ENCODE measurements around the gene SMIM32. TPM values are rescaled to one million over a fixed set of nuclear protein-coding genes. Genes with fewer than 3 reads are reported as not detected.

SMIM32 gene
- total and polyA plus RNA-seq, 2 experiments from 2014 or later, result 0.27 to 0.56 TPM

DNA sequence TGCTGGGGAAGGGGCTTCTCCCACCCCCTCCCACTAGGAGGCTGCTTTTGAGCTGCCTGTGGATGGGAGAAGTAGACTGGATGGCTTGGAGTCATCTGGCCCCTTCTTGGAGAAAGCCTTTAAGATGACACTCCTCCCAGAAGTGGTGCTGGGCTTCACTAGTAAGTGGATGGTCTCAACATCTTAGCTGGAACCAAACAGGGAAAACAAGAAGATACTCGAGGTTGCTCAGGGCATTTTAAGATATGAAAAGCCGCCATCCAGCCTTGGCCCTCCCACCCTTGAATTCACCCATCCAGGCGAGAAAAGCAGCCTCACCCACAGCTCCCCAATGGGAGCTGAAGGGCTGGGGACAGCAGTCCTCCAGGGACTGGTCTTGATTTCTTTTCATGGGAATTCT, 7.8 kb upstream of the SMIM32 start (continued):
- no peak for TF ChIP-seq REST (IDR thresholded peaks at IDR 0.05; ENCODE audit: unreplicated experiment)
- no peak for TF ChIP-seq ZNF331 (CRISPR knock-in tag; IDR thresholded peaks at IDR 0.05; ENCODE audit: low read depth)

DNA sequence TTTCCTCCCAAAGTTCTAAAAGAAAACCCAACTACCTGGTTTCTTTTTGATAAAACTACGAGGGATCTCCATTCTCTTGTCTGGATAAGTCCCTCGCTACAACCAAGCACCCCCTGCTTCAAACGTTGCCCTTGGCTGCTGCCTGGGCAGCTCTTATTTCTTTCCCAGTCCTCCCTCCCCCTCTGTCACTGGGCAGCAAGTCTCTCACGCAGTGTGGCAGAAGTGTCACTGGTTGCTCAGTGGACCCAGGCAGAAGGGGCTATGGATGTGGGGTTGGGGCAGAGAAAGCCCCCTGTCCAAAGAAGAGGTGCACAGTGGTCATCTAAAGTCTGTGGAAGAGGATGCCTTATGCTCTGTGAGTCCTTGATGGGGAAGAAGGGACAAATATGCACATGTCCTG, 7.2 kb upstream of the SMIM32 start:
- Histone ChIP-seq H3K4me3 (no peak overlapping the region), H3K79me2 (replicated peaks; ENCODE audit: insufficient read depth) (no peaks in the 10 kb centered on the region), H2AFZ (no peak overlapping the region), H4K20me1 (replicated peaks; ENCODE audit: insufficient read depth) (peaks cover 5% of the 10 kb centered on the region; the same call in 1 of the 2 replicates), H3K4me2 (no peak overlapping the region), H3K9me2 (ENCODE audit: insufficient read depth) (no peaks in the 10 kb centered on the region), H3K27ac (ENCODE audit: low read depth) (no peak overlapping the region), H3K36me3 (ENCODE audit: insufficient read depth) (no peaks in the 10 kb centered on the region), H3K4me1 (ENCODE audit: insufficient read depth) (peaks cover 22% of the 10 kb centered on the region), H3F3A (replicated peaks; ENCODE audit: low read depth) (0 out of 2 replicates have a peak, but pooled peaks cover 3% of the 10 kb centered on the region), H3K27me3 (ENCODE audit: insufficient read depth) (peaks cover 95% of the 10 kb centered on the region)
- no peak for ATAC-seq
- Mint-ChIP-seq H3K9me3 (peaks cover 10% of the 10 kb centered on the region; the same call in 2 of the 3 replicates), H3K36me3 (ENCODE audit: low read depth) (no peaks in the 10 kb centered on the region; the same call in 2 of the 3 replicates), H3K4me1 (peaks cover 35% of the 10 kb centered on the region), H3K27me3 (ENCODE audit: insufficient read depth, low read depth, poor library complexity) (peaks cover 78% of the 10 kb centered on the region), H3K27ac (no peak overlapping the region), H3K4me3 (no peak overlapping the region)
- no peak for DNase-seq (ENCODE audit: low spot score)
- no peak for TF ChIP-seq CREB1 (CRISPR knock-in tag; IDR thresholded peaks at IDR 0.05; ENCODE audit: low read depth)
- TF ChIP-seq REST (IDR thresholded peaks at IDR 0.05; ENCODE audit: unreplicated experiment), result no peak
- TF ChIP-seq POLR2AphosphoS5 (IDR thresholded peaks at IDR 0.05; ENCODE audit: low read depth), result no peak
- no peak for TF ChIP-seq JUNB (IDR thresholded peaks at IDR 0.05; ENCODE audit: unreplicated experiment)
- no peak for TF ChIP-seq EZH2phosphoT487 (IDR thresholded peaks at IDR 0.05; ENCODE audit: unreplicated experiment)
- no peak for TF ChIP-seq ZNF331 (CRISPR knock-in tag; IDR thresholded peaks at IDR 0.05; ENCODE audit: low read depth)
- TF ChIP-seq EZH2 (IDR thresholded peaks at IDR 0.05; ENCODE audit: low read depth, unreplicated experiment), result no peak
- no peak for TF ChIP-seq NANOG (IDR thresholded peaks at IDR 0.05; ENCODE audit: borderline replicate concordance)
- TF ChIP-seq ETS1 (IDR thresholded peaks at IDR 0.05), result no peak
- TF ChIP-seq, protein P1, sequence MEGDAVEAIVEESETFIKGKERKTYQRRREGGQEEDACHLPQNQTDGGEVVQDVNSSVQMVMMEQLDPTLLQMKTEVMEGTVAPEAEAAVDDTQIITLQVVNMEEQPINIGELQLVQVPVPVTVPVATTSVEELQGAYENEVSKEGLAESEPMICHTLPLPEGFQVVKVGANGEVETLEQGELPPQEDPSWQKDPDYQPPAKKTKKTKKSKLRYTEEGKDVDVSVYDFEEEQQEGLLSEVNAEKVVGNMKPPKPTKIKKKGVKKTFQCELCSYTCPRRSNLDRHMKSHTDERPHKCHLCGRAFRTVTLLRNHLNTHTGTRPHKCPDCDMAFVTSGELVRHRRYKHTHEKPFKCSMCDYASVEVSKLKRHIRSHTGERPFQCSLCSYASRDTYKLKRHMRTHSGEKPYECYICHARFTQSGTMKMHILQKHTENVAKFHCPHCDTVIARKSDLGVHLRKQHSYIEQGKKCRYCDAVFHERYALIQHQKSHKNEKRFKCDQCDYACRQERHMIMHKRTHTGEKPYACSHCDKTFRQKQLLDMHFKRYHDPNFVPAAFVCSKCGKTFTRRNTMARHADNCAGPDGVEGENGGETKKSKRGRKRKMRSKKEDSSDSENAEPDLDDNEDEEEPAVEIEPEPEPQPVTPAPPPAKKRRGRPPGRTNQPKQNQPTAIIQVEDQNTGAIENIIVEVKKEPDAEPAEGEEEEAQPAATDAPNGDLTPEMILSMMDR (conservative IDR thresholded peaks at IDR 0.05; ENCODE audit: low read depth in 2 of 2), result no peak
- no peak for TF ChIP-seq STAT1 (IDR thresholded peaks at IDR 0.05; ENCODE audit: unreplicated experiment)

Measured in GM23338 (cell line).